ENCODE results near the gene NPFFR1. TPM values are rescaled to one million over a fixed set of nuclear protein-coding genes. Genes with fewer than 3 reads are reported as not detected.
"Not testable (repeated sequence)": the region's sequence is repeated elsewhere in the genome, so short reads cannot be mapped to it uniquely, and the experiment has no call there.

NPFFR1 gene
- total and polyA plus RNA-seq, 7 donors = under 0.01 to 0.01 TPM; not detected in 5

GRCh38 chr10:70228491-70228890, 55.3 kb downstream of the NPFFR1 start:
- H3K4me3 ChIP-seq = no peak overlapping the region
- no peak overlapping the region for H3K27ac ChIP-seq
- no peak for DNase-seq
- no peaks in the 10 kb centered on the region for H3K27me3 ChIP-seq (ENCODE audit: insufficient read depth in 3 of 3, low read length in 2 of 3)
- ATAC-seq = no peak
- H3K9me3 ChIP-seq = no peaks in the 10 kb centered on the region
- intact Hi-C loops (cut with DNase I) = no loop called here
- 42 to 68% (median 46%) methylated on average over 1 of the region's 1 CpG for WGBS, 3 donors
- peaks cover 28% of the 10 kb centered on the region for H3K4me1 ChIP-seq
- TF ChIP-seq, protein P1, sequence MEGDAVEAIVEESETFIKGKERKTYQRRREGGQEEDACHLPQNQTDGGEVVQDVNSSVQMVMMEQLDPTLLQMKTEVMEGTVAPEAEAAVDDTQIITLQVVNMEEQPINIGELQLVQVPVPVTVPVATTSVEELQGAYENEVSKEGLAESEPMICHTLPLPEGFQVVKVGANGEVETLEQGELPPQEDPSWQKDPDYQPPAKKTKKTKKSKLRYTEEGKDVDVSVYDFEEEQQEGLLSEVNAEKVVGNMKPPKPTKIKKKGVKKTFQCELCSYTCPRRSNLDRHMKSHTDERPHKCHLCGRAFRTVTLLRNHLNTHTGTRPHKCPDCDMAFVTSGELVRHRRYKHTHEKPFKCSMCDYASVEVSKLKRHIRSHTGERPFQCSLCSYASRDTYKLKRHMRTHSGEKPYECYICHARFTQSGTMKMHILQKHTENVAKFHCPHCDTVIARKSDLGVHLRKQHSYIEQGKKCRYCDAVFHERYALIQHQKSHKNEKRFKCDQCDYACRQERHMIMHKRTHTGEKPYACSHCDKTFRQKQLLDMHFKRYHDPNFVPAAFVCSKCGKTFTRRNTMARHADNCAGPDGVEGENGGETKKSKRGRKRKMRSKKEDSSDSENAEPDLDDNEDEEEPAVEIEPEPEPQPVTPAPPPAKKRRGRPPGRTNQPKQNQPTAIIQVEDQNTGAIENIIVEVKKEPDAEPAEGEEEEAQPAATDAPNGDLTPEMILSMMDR (IDR thresholded peaks at IDR 0.05) = no peak
- peaks cover 3 to 36% of the 10 kb centered on the region in 2 donors for H3K36me3 ChIP-seq (ENCODE audit: insufficient read depth in 1 of 2, low read depth in 1 of 2)

DNA sequence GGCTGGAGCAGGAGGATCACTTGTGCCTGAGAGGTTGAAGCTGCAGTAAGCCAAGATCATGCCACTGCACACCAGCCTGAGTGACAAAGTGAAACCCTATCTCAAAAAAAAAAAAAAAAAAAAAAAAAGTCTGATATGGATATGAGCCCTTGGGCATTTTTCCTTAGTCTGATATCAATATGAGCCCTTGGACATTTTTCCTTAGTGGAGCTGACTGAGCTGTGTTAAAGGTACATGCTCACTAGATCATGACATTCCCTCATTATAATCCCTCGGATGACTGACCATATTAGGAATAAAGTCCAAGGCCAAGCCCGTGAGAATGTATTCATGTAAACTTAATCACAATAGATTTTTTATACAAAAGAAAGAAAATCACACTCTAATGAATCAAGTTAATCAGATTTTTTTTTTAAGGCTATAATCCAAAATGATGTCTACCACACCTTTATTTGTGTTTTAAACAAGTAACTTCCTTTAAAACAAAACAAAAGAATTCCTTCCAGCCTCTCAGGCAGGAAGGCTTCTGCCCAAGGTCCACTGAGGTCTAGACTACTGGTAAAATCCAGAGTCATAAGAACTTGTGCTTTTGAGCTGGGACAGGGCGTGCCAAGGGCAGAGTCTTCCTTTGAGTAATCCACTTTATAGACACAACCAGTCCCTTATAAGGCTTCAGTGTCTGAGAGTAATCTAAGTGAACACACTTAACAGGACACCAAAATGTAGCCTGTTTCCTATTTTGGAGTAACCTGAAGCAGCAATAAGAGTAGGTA, 56.1 kb downstream of the NPFFR1 start:
- no peaks in the 10 kb centered on the region for H3K27me3 ChIP-seq (ENCODE audit: insufficient read depth in 3 of 3, low read length in 2 of 3)
- H3K36me3 ChIP-seq (ENCODE audit: insufficient read depth in 1 of 2, low read depth in 1 of 2) = peaks cover 3 to 36% of the 10 kb centered on the region in 2 donors
- no peak for DNase-seq
- peaks cover 28% of the 10 kb centered on the region for H3K4me1 ChIP-seq
- ATAC-seq = peak in 1 of 4 donors; percentile 18
- H3K9me3 ChIP-seq = no peaks in the 10 kb centered on the region
- intact Hi-C loops (cut with DNase I) = no loop called here
- H3K4me3 ChIP-seq = no peak overlapping the region
- peak overlapping the region; percentile 19 for H3K27ac ChIP-seq
- TF ChIP-seq, protein P1 (IDR thresholded peaks at IDR 0.05) = no peak
- 64 to 72% (median 70%) methylated on average over 3 of the region's 3 CpGs for WGBS, 3 donors

GRCh38 chr10:70223728-70224127, 60.1 kb downstream of the NPFFR1 start:
- WGBS, 3 donors = 96% methylated on average over 2 of the region's 2 CpGs
- H3K4me3 ChIP-seq = no peak overlapping the region
- TF ChIP-seq, protein P1 (IDR thresholded peaks at IDR 0.05) = no peak
- intact Hi-C loops (cut with DNase I) = no loop called here
- H3K27ac ChIP-seq = peak overlapping the region; percentile 12
- ATAC-seq (no peak), DNase-seq (no peak)
- peaks cover 23% of the 10 kb centered on the region for H3K4me1 ChIP-seq
- no peaks in the 10 kb centered on the region for H3K27me3 ChIP-seq (ENCODE audit: insufficient read depth in 3 of 3, low read length in 2 of 3)
- peaks cover 0 to 20% of the 10 kb centered on the region in 2 donors for H3K36me3 ChIP-seq (ENCODE audit: insufficient read depth in 1 of 2, low read depth in 1 of 2)
- no peaks in the 10 kb centered on the region for H3K9me3 ChIP-seq

GRCh38 chr10:70222811-70223447, 60.9 kb downstream of the NPFFR1 start:
- H3K9me3 ChIP-seq; H3K27me3 ChIP-seq (ENCODE audit: insufficient read depth in 3 of 3, low read length in 2 of 3); ATAC-seq; DNase-seq; H3K27ac ChIP-seq; H3K4me3 ChIP-seq; intact Hi-C loops (cut with DNase I): not testable (repeated sequence)
- 77 to 81% (median 80%) methylated on average over 9 of the region's 9 CpGs for WGBS, 3 donors
- Histone ChIP-seq H3K4me1 (peaks cover 16% of the 10 kb centered on the region), H3K36me3 (ENCODE audit: insufficient read depth in 1 of 2, low read depth in 1 of 2) (peaks cover 0 to 21% of the 10 kb centered on the region in 2 donors)

- DNase-seq (no peak), ATAC-seq (no peak)
- H3K4me1 ChIP-seq = peaks cover 11% of the 10 kb centered on the region
- TF ChIP-seq, protein P1 (IDR thresholded peaks at IDR 0.05) = no peak
- peaks cover 0 to 27% of the 10 kb centered on the region in 2 donors for H3K36me3 ChIP-seq (ENCODE audit: insufficient read depth in 1 of 2, low read depth in 1 of 2)
- H3K4me3 ChIP-seq = no peak overlapping the region
- H3K9me3 ChIP-seq = no peaks in the 10 kb centered on the region
- intact Hi-C loops (cut with DNase I) = no loop called here
- no peaks in the 10 kb centered on the region for H3K27me3 ChIP-seq (ENCODE audit: insufficient read depth in 3 of 3, low read length in 2 of 3)
- WGBS, 3 donors = 93 to 99% (median 96%) methylated on average over 3 of the region's 3 CpGs
- peak overlapping the region; percentile 44 for H3K27ac ChIP-seq
Measured at GRCh38 chr10:70222340-70222794, 61.4 kb downstream of the NPFFR1 start.

Measured in psoas muscle (tissue), 8 donors.